HL-60 (cell line): ENCODE results near the gene TMEM204.

Source experiments
- GABPA ChIP-seq: IDR thresholded peaks from 2 replicates; pipeline ENCODE4 v1.6.1; 2012; ENCODE audit warnings: low read depth
- POLR2AphosphoS5 ChIP-seq: IDR thresholded peaks from 2 replicates; pipeline ENCODE4 v1.6.1; 2012; ENCODE audit warnings: low read depth
- SPI1 ChIP-seq: IDR thresholded peaks from 2 replicates; pipeline ENCODE4 v1.6.1; 2012; ENCODE audit warnings: low read depth, mild to moderate bottlenecking, borderline replicate concordance
- TF ChIP-seq, protein P1 (sequence below): IDR thresholded peaks from 2 replicates; pipeline ENCODE4 v1.6.1; 2012; ENCODE audit warnings: low read depth; ENCODE audit not compliant: insufficient replicate concordance
- TF ChIP-seq, protein P2 (sequence below): IDR thresholded peaks from one replicate; pipeline ENCODE4 v1.5.1; 2011; ENCODE audit warnings: low read length, control low read depth, inconsistent platforms; ENCODE audit not compliant: insufficient read depth

DNA sequence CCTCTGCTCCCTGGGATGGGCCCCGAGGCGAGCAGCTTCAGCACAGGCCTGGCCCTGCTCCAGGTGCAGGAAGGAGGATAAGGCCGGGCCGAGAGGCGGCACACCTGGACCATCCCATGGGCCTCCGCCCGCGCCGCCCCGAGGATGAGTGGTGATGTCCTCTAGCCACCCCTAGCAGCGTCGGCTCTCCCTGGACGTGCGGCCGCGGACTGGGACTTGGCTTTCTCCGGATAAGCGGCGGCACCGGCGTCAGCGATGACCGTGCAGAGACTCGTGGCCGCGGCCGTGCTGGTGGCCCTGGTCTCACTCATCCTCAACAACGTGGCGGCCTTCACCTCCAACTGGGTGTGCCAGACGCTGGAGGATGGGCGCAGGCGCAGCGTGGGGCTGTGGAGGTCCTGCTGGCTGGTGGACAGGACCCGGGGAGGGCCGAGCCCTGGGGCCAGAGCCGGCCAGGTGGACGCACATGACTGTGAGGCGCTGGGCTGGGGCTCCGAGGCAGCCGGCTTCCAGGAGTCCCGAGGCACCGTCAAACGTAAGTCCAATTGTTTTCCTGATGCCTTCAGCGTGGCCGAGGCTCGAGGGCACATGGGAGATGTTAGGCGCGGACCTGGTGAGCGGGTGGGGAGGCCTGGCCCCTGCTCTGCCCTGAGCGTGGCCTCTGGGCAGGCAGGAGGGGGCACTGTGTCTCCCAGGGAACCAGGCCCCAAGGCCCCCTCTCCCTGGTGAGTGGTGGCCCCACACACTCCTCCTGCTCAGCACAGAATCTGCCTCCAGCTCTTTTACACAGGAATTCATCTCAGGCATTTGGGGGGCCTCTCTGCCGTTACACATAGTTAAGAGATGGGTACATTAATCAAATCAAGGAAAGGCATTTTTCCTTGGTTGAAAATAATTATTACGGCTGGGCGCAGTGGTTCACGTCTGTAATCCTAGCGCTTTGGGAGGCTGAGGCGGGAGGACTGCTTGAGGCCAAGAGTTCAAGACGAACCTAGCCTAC is 855 bp downstream of the TMEM204 start:
- TF ChIP-seq, protein P1, sequence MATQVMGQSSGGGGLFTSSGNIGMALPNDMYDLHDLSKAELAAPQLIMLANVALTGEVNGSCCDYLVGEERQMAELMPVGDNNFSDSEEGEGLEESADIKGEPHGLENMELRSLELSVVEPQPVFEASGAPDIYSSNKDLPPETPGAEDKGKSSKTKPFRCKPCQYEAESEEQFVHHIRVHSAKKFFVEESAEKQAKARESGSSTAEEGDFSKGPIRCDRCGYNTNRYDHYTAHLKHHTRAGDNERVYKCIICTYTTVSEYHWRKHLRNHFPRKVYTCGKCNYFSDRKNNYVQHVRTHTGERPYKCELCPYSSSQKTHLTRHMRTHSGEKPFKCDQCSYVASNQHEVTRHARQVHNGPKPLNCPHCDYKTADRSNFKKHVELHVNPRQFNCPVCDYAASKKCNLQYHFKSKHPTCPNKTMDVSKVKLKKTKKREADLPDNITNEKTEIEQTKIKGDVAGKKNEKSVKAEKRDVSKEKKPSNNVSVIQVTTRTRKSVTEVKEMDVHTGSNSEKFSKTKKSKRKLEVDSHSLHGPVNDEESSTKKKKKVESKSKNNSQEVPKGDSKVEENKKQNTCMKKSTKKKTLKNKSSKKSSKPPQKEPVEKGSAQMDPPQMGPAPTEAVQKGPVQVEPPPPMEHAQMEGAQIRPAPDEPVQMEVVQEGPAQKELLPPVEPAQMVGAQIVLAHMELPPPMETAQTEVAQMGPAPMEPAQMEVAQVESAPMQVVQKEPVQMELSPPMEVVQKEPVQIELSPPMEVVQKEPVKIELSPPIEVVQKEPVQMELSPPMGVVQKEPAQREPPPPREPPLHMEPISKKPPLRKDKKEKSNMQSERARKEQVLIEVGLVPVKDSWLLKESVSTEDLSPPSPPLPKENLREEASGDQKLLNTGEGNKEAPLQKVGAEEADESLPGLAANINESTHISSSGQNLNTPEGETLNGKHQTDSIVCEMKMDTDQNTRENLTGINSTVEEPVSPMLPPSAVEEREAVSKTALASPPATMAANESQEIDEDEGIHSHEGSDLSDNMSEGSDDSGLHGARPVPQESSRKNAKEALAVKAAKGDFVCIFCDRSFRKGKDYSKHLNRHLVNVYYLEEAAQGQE, result no peak
- TF ChIP-seq, protein P2, sequence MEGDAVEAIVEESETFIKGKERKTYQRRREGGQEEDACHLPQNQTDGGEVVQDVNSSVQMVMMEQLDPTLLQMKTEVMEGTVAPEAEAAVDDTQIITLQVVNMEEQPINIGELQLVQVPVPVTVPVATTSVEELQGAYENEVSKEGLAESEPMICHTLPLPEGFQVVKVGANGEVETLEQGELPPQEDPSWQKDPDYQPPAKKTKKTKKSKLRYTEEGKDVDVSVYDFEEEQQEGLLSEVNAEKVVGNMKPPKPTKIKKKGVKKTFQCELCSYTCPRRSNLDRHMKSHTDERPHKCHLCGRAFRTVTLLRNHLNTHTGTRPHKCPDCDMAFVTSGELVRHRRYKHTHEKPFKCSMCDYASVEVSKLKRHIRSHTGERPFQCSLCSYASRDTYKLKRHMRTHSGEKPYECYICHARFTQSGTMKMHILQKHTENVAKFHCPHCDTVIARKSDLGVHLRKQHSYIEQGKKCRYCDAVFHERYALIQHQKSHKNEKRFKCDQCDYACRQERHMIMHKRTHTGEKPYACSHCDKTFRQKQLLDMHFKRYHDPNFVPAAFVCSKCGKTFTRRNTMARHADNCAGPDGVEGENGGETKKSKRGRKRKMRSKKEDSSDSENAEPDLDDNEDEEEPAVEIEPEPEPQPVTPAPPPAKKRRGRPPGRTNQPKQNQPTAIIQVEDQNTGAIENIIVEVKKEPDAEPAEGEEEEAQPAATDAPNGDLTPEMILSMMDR, result no peak
- TF ChIP-seq POLR2AphosphoS5, result no peak
- no peak for TF ChIP-seq GABPA
- TF ChIP-seq SPI1, result no peak
